GM13977 (cell line): ENCODE results near the gene AGBL1.

Experiments
- DNase-seq: peaks from one replicate; pipeline ENCODE4 v3.0.0; 2012; ENCODE audit warnings: low spot score
- in situ Hi-C: fragments of 300-500 bp; cut with MboI; formaldehyde crosslinking; loops from one replicate; pipeline ENCODE4 v1.12.0; 2022; ENCODE audit warnings: low sequenced_read_pairs, low pct_unique_long_range_greater_than_20kb, mixed read lengths, inconsistent platforms; ENCODE audit not compliant: unreplicated experiment
- TF ChIP-seq, protein P1 (sequence below): IDR thresholded peaks from 2 replicates; pipeline ENCODE4 v1.5.1; 2012; ENCODE audit warnings: mild to moderate bottlenecking, control low read depth; ENCODE audit not compliant: insufficient read depth; ENCODE audit errors: extremely low read depth, missing control alignments

The AGBL1 gene

DNA sequence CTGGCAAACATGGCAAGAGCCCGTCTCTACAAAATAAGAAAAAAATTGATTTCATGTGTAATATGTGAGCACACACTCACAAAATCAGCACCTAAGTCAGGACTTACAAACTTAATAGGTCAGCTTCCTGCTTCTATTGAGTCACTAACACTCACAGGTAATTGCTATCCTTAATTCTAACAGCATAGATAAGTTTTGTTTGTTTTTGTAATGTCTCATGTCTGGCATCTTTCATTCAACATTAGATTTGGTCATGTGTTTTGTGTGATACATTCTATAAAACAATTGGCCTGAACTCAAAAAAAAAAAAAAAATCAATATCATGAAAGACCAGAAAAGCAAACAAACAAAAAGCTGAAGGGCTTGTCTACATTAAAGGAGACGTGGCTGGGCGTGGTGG, 564.7 kb downstream of the AGBL1 start:
- in situ Hi-C loops: no loop called here
- DNase-seq: no peak
- TF ChIP-seq, protein P1, sequence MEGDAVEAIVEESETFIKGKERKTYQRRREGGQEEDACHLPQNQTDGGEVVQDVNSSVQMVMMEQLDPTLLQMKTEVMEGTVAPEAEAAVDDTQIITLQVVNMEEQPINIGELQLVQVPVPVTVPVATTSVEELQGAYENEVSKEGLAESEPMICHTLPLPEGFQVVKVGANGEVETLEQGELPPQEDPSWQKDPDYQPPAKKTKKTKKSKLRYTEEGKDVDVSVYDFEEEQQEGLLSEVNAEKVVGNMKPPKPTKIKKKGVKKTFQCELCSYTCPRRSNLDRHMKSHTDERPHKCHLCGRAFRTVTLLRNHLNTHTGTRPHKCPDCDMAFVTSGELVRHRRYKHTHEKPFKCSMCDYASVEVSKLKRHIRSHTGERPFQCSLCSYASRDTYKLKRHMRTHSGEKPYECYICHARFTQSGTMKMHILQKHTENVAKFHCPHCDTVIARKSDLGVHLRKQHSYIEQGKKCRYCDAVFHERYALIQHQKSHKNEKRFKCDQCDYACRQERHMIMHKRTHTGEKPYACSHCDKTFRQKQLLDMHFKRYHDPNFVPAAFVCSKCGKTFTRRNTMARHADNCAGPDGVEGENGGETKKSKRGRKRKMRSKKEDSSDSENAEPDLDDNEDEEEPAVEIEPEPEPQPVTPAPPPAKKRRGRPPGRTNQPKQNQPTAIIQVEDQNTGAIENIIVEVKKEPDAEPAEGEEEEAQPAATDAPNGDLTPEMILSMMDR: no peak

DNA sequence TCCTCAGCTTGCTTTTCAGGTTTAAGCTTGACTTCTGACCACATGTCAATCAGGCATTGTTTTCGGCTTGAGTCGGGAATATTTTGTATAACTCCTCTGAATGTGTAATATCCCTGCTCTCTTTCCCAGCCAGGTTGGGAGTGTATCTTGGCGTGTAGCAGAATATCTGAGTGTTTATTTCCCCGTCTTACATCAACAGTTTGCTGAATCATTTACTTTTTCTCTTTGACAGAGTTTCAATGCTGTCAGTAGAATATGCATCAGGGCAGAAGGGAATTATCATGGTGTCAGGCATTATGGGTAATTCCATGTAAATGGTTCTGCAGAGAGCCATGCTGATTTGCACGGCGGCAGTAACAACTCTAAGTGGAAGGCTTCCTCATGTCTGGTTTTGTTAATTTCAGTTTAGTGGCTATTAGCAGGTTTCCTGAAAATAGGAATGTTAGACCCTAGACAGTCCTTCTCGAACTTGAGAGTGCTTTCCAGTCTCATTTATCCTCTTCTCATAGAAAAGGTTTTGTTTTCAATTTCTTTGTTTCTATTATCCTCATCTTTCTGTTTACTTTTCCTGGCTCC, 566.3 kb downstream of the AGBL1 start:
- in situ Hi-C loops: no loop called here
- TF ChIP-seq, protein P1: no peak
- DNase-seq: no peak

DNA sequence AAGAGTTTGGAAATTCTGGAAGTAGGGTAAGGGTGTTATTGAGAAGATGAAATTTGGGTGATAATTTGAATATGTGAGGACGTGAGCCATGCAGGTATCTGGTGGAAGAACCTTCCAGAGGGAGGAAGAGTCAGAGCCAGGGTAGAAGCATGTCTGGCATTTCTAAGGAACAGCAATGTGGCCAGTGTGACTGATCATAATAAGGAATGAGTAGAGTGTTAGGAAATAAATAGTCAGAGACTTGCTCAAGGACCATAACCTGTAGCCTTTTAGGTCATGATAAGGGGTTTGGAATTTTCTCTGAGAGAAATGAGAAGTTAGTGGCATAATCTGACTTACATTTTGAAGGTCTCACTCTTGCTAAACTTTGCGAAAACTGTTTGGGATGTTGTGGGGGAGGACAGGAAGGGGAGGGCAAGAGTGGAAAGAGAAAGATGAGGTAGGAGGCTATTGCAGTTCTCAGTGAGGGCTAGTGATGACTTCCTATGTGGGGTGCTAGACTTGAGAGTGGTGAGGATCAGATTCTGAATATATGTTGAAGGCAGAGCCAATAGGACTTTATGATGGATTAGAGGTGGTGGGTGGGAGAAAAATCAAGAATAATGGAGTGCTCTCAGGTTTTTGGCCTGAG, 568.3 kb downstream of the AGBL1 start:
- TF ChIP-seq, protein P1: no peak
- no peak for DNase-seq
- in situ Hi-C loops: no loop called here

DNA sequence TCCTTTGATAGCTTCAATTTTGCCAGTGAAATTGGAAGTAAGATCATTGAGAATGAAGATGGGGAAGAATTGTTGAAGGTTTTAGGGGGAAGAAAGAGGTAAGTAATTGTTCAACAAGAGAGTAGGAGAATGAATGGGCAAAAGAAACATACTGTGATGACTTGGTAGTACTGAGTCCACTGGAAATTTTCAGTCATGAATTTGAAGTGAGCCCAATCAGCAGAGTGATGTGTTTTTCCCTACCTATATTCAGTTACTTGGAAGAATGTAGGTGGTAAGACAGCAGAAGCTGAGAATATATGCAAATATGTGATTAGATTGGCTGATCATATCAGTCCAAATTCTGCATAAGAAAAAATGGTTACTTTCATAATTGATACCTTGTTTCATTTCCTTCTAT, 569.6 kb downstream of the AGBL1 start:
- in situ Hi-C loops: no loop called here
- no peak for DNase-seq
- TF ChIP-seq, protein P1: no peak

DNA sequence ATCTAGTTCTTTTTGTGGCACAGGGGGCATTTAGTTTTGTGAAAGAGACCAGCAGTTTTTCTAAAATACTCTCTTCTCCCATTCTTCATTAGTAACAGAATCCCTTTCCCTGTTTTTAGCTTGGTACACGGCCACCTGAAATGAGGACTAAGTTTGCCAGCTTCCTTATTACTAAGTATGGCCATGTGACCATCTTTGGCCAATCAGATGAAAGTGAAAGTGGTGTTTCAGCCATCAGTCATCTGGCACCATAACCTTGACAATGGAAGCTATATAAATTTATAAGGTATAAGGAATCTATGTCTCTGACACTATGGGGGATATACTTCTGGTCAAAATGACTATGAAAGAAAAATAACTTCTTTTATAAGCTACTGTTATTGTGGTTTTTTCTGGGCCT, 570.4 kb downstream of the AGBL1 start:
- TF ChIP-seq, protein P1: no peak
- in situ Hi-C loops: no loop called here
- DNase-seq: no peak

DNA sequence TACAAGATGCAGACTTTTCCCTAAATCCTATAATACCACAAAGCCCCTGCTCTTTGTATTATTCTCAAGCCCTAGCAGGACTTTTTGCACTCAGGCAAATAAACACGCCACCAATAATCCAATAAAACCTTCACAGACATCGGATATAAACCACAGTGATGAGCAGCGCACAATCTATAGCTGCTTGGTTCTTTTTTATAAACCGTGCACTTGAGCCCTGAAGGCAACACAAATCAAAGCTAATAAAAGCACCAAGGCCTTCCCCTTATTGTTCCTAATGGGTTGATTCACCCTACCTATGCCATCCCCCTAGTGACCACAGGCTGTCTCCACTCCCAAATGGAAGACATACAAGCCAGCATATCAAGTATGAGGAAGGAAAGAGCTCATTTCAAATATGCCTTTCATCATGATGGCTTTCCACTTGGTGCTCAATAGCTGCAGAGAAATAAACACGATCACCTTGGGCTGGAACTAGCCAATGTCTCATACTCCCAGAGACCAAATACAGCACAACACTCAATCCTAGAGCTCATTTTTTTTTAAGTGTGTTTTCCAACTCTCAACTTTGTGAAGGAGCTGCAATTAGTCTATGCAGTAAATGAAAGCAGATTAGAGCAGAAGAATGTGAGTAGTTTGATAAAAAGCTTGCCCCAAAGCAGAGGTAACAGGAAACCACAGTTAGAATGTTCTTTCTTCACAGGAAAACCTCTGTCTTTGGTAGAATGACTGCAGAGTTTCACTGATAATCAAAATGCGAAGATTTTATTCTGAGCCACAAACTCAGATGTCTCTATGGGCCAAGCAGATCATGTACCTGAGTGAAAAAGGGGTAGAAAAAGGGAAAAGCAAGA, 573.9 kb downstream of the AGBL1 start:
- DNase-seq: no peak
- in situ Hi-C loops: no loop called here
- TF ChIP-seq, protein P1: no peak
